ENCODE measurements around the gene ABLIM3. TPM values are rescaled to one million over a fixed set of nuclear protein-coding genes. Genes with fewer than 3 reads are reported as not detected.

Gene ABLIM3
- total and polyA plus RNA-seq, 2 of the 13 experiments (the other 11 are each of a cell fraction or from before 2014, with no cell fraction given): 0.53 to 6.3 TPM

DNA sequence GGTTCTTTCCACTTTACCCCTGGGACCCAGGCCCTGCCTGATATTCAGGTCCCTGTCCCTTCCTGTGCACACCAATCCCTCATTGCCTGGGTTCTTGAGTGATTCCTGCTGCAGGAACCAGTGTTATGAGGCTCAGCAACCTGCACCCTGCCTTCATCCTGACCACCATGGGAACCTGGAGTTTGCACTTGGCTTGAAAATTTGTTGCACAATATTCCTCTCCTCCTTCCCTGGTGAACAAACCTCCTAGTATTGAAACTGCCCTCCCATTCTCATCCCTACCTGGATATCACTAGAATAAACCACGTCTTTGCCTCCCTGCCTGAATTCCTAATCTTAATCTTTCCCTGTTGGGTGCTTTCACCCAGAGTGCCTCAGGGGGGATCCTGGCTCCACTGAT, 78.3 kb downstream of the ABLIM3 start:
- no TSS peak for BruUV-seq (replicated peaks)
- DNase-seq (ENCODE audit: low spot score) (peak; percentile 44), FAIRE-seq (peak; percentile 63), ATAC-seq (peak; percentile 54)
- H3K4me1 ChIP-seq (ENCODE audit: insufficient read depth, low read length): peaks cover 30% of the 10 kb centered on the region
- in situ Hi-C loops (cut with HindIII; ENCODE audit: extremely low pct_ligation_motif_present, low pct_unique_long_range_greater_than_20kb) (no loop called here), intact Hi-C loops (cut with micrococcal nuclease; ENCODE audit: unreplicated experiment) (no loop called here)
- H3K79me2 ChIP-seq (ENCODE audit: insufficient read depth, low read length): no peaks in the 10 kb centered on the region
- TF ChIP-seq SMC3 (IDR thresholded peaks at IDR 0.05; ENCODE audit: low read length) (no peak), NCOR1 (IDR thresholded peaks at IDR 0.05; ENCODE audit: borderline replicate concordance, low read length) (peak; percentile 38; the same call in 1 of the 2 replicates), ZBTB7A (CRISPR knock-in tag; IDR thresholded peaks at IDR 0.05) (no peak), GATA4 (IDR thresholded peaks at IDR 0.05; ENCODE audit: borderline replicate concordance, low read depth) (no peak), NFE2 (CRISPR knock-in tag; IDR thresholded peaks at IDR 0.05) (no peak), CEBPB (IDR thresholded peaks at IDR 0.05; ENCODE audit: borderline replicate concordance, low read depth, low read length) (peak; percentile 96), CEBPG (CRISPR knock-in tag; IDR thresholded peaks at IDR 0.05) (peak; percentile 87), HNF4A (CRISPR knock-in tag; IDR thresholded peaks at IDR 0.05) (peak; percentile 32), GPN1 (CRISPR knock-in tag; IDR thresholded peaks at IDR 0.05; ENCODE audit: borderline replicate concordance) (no peak), TEAD3 (CRISPR knock-in tag; optimal IDR thresholded peaks at IDR 0.05; ENCODE audit: borderline replicate concordance) (no peak), ZFP90 (CRISPR knock-in tag; IDR thresholded peaks at IDR 0.05; ENCODE audit: borderline replicate concordance) (no peak), ZSCAN25 (CRISPR knock-in tag; IDR thresholded peaks at IDR 0.05) (peak; percentile 71; the same call in 1 of the 2 replicates), ZBTB42 (CRISPR knock-in tag; IDR thresholded peaks at IDR 0.05) (no peak), ERF (CRISPR knock-in tag; IDR thresholded peaks at IDR 0.05) (no peak)
- TF ChIP-seq, protein P1, sequence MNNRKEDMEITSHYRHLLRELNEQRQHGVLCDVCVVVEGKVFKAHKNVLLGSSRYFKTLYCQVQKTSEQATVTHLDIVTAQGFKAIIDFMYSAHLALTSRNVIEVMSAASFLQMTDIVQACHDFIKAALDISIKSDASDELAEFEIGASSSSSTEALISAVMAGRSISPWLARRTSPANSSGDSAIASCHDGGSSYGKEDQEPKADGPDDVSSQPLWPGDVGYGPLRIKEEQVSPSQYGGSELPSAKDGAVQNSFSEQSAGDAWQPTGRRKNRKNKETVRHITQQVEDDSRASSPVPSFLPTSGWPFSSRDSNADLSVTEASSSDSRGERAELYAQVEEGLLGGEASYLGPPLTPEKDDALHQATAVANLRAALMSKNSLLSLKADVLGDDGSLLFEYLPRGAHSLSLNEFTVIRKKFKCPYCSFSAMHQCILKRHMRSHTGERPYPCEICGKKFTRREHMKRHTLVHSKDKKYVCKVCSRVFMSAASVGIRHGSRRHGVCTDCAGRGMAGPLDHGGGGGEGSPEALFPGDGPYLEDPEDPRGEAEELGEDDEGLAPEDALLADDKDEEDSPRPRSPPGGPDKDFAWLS (CRISPR knock-in tag; IDR thresholded peaks at IDR 0.05; ENCODE audit: borderline replicate concordance): no peak
- TF ChIP-seq, protein P2, sequence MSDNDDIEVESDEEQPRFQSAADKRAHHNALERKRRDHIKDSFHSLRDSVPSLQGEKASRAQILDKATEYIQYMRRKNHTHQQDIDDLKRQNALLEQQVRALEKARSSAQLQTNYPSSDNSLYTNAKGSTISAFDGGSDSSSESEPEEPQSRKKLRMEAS (IDR thresholded peaks at IDR 0.05): no peak
- no peaks in the 10 kb centered on the region for H4K20me1 ChIP-seq (ENCODE audit: insufficient read depth, low read length)
- no peak overlapping the region for H3K4me3 ChIP-seq (replicated peaks in 1 of 3; ENCODE audit: insufficient read depth in 1 of 3, low read depth in 2 of 3, low read length in 3 of 3)
- CTCF ChIA-PET (ENCODE audit: low intra/inter-chr PET ratio, low total read pairs): no interaction called here
- no peaks in the 10 kb centered on the region for H3K9me3 ChIP-seq (ENCODE audit: low read length)
- POLR2A ChIA-PET: no interaction called here
- H3K36me3 ChIP-seq (replicated peaks in 1 of 2; ENCODE audit: control insufficient read depth in 1 of 2, insufficient read depth in 2 of 2, low read length in 2 of 2): no peaks in the 10 kb centered on the region
- H3K4me2 ChIP-seq (ENCODE audit: low read depth, low read length): no peak overlapping the region
- no peak overlapping the region for H3K9ac ChIP-seq (ENCODE audit: insufficient read depth, low read depth, low read length)
- 6% methylated on average over 1 of the region's 1 CpG for WGBS (ENCODE audit: low lambda C conversion rate)
- H3K27me3 ChIP-seq (ENCODE audit: control insufficient read depth in 1 of 2, insufficient read depth in 2 of 2, low read length in 2 of 2): no peaks in the 10 kb centered on the region
- H3K27ac ChIP-seq (ENCODE audit: extremely low read length, insufficient read depth, low read length): no peak overlapping the region
- no peak overlapping the region for H2AFZ ChIP-seq (ENCODE audit: low read length)
